ENCODE measurements around the gene UBIAD1.

- TF ChIP-seq CTCF (IDR thresholded peaks at IDR 0.05; ENCODE audit: low read depth, low read length) (peak; percentile 73), EZH2phosphoT487 (IDR thresholded peaks at IDR 0.05; ENCODE audit: low read depth) (no peak)
Observed at GRCh38 chr1:11337580-11338073, 64.6 kb downstream of the UBIAD1 start.

All from OCI-LY3 (cell line).